Right lung (tissue), 10 donors: ENCODE measurements around the gene TOX4. TPM values are rescaled to one million over a fixed set of nuclear protein-coding genes. Genes with fewer than 3 reads are reported as not detected.
"Not testable (repeated sequence)": the region's sequence is repeated elsewhere in the genome, so short reads cannot be mapped to it uniquely, and the experiment has no call there.

ENCODE experiments used
- DNase-seq, 2 donors: peaks; one replicate each; pipeline ENCODE4 v3.0.0-alpha.2; 2013
- long read RNA-seq, 8 donors: transcript quantifications; one replicate each; lab custom pipeline, GENCODE V29; 2026
- polyA plus RNA-seq, 5 donors: library from polyadenylated mRNA; unstranded; fragments of 120-200 nt; gene quantifications; one replicate each; pipeline versions ENCODE4 v1.2.1 to v1.2.3, GENCODE V29; 2013; ENCODE audit warnings: inconsistent platforms in 1 of 5, low replicate concordance in 1 of 5; ENCODE audit not compliant: insufficient read length in 5 of 5, insufficient read depth in 1 of 5

TOX4 gene
- polyA plus RNA-seq = 10 to 100 TPM; 51.3 to 69.4 (median 61.6) TPM
- long read RNA-seq, donor 1, full-length matches to known transcripts = 11 of 191 reads
- long read RNA-seq, donor 1, partial matches to known transcripts = 157 of 191 reads
- long read RNA-seq, donor 1, other reads (novel, unspliced or antisense) = 23 of 191 reads
- long read RNA-seq, donor 2, full-length matches to known transcripts = 6 of 19 reads
- long read RNA-seq, donor 2, partial matches to known transcripts = 13 of 19 reads
- long read RNA-seq, donor 2, other reads (novel, unspliced or antisense) = 0 of 19 reads
- long read RNA-seq, donor 3, full-length matches to known transcripts = 5 of 219 reads
- long read RNA-seq, donor 3, partial matches to known transcripts = 190 of 219 reads
- long read RNA-seq, donor 3, other reads (novel, unspliced or antisense) = 24 of 219 reads
- long read RNA-seq, donor 4, transcript TOX4-208 (4 exons, 704 nt) = major isoform, 6 of 28 reads
- long read RNA-seq, donor 4, partial matches to known transcripts = 21 of 28 reads
- long read RNA-seq, donor 4, other reads (novel, unspliced or antisense) = 0 of 28 reads
- long read RNA-seq, donor 5, full-length matches to known transcripts = 9 of 273 reads
- long read RNA-seq, donor 5, partial matches to known transcripts = 235 of 273 reads
- long read RNA-seq, donor 5, other reads (novel, unspliced or antisense) = 29 of 273 reads
- long read RNA-seq, donor 6, full-length matches to known transcripts = 11 of 42 reads
- long read RNA-seq, donor 6, partial matches to known transcripts = 31 of 42 reads
- long read RNA-seq, donor 6, other reads (novel, unspliced or antisense) = 0 of 42 reads
- long read RNA-seq, donor 7, full-length matches to known transcripts = 15 of 39 reads
- long read RNA-seq, donor 7, partial matches to known transcripts = 24 of 39 reads
- long read RNA-seq, donor 7, other reads (novel, unspliced or antisense) = 0 of 39 reads
- long read RNA-seq, donor 8, full-length matches to known transcripts = 3 of 19 reads
- long read RNA-seq, donor 8, partial matches to known transcripts = 16 of 19 reads
- long read RNA-seq, donor 8, other reads (novel, unspliced or antisense) = 0 of 19 reads

DNA sequence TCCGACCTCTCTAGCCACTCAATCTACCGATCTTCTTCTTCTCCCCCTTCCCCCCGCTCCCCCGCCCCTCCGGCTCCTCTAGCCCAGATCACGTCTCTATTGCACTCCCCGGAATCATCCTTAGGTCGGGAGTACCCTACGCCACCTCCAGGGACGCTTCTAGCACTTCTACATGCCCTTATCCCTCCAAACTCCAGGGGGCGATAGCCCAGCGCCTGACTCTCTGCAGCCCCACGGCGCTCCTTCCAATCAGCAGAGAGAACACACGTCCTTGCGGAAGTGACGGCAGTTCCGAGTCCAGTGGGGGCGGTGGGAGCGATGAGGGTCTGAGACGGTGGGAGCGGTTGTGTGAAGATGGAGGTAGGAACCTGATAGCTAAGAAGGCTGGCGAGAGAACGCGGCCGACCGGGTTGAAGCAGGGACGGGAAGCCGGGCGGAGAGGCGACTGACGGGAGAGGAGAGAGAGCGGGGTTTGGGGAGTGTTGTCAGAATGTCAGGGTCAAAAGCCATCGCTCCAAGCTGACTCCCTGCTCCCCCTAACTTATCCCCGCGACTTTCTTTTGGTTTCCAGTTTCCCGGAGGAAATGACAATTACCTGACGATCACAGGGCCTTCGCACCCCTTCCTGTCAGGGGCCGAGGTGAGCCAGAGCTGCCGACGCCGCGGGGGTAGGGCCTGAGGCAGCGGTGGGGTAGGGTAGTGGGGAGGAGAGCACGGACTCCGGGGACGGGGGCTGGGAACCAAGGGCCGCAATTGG is at the start of gene TOX4, which contains the start of gene RAB2B:
Gene TOX4 (plus strand): TSS at position 271 of the 757 bp plus-strand sequence. CDS start 84 bp downstream, at position 355.
Gene RAB2B (minus strand): TSS at position 35 of the 757 bp plus-strand sequence. CDS start 87 bp downstream, outside the sequence.
- DNase-seq = peak; percentile 96 to 98

DNA sequence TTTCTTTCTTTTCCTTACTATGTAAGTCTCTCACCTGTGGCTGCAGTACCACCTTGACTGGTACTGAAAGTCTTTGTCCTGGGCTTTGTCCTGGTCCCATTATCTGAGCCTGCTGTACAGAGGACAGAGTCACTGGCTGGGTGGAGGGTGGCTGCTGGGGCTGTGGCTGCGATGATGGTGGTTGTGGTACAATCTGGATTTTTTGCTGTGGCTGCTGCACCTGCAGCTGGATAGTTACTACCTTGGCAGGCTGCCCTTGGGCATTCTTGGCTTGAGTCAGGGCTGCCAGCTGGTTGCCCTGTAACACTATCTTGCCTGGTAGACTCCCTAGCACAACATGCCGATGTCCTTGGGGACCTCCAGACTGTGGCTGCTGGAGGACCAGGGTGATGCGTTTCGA is 48.1 kb upstream of the TOX4 start:
- no peak for DNase-seq

DNA sequence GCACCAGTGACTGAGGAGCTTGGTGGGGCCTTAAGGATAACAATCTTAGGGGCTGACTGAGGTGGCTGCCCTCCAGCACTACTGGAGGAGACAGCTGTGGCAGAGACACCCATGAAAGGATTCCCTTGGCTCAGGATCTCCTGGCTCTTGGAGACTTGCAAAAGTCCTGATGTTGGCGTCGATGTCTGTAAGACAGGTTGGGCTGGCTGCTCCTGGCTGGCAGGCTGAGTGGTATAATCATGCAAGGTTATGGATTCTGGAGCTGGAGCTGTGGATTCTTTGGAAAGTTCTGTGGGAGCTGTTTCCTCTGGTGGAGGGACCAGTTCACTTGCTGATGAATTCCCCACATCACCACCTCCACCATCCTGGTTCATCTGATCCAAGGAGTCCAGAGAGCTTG is 45.9 kb upstream of the TOX4 start:
- no peak for DNase-seq

GRCh38 chr14:21436567-21437062 is 40.4 kb upstream of the TOX4 start:
- DNase-seq = no peak

DNA sequence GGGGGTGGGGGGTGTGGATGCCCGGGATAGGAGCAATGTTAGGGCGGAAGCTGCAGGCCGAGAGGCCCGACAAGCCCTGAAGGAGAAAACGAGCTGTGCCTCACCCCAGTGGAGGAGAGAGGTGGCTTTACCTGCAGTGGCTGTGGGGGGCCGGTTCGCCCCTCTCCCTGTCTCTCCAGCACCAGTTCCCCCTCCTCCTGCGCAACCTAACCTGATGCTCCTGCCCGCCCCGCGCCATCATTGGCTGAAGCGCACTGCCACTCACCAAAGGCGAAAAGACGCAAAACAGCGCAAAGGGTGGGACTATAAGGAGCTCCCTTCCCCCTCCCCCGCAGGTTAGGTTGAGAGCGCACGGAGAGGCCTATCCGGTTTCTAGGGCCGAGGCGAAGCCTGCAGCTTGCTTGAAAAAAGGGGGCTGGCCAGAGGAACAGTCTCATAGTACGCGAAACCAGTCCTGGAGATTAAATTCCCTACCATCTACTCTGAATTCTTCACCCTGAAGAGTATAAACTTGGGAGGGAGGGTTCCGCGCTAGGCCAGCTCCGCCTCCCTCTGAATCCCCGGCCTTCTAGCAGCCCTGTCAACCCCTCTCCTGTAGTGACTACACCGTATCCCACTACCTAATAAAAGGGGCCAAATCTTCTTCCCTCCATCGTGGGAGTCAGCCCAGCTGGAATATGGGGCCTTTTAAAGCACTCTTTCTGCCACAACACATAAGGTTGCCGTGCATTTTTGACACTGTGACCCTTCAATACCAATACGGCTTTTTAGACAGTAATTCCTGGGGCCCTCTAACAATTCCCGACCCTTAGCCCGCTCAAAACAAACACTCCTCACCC is 39.7 kb upstream of the TOX4 start:
- DNase-seq = peak; percentile 99

DNA sequence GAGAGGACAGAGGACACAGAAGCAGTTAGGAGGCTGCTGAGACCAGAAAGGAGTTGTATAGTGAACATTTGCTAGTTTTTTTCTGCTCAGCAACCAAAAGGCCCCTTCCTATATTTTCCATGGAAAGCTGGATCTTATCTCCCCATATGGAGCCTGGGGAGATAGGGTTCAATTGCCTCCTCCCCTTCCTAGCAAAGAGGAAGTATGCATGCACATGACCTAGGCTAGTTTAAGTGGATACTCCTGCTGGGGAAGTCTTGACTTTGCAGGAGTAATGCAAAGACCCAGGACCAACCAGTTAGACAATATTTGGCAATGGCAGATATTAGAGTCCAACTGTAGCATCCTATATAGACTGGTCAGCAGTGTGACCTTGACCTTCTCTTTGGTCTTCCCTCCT is 36.1 kb upstream of the TOX4 start:
- DNase-seq = no peak

GRCh38 chr14:21442657-21443056 is 34.3 kb upstream of the TOX4 start:
- not testable (repeated sequence) for DNase-seq

DNA sequence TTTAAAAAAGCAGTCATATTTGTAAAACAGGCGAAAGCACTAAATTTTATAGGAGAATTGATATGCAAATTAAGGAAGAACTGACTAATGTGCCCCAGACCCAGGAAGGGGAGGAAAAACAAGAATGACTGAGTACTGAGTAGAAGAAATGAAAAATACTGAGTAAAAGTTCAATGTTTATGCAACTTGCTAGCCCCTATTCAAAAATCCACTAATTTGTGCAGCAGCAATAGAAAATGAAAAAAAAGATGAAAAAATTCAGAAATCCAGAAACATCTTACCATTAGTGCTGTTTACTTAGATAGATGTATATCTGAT is 27.1 kb upstream of the TOX4 start:
- DNase-seq = no peak

GRCh38 chr14:21454843-21455544 is 22.0 kb upstream of the TOX4 start:
- DNase-seq = no peak

DNA sequence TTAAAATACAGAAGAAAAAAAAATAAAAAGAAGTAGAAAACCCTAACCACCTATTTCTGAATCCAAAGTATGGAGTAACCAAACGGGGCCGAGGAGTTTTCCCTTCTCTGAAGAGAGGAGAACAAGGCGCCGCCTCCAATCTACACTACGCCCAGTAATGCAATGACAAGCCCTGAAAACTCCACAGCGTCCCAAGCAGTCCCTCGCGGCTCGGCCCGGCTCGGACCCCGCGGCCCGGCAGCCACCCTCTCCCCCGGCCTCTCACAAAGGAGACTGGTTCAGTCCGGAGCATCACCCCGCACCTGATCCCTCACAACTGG is 21.4 kb upstream of the TOX4 start:
- no peak for DNase-seq

GRCh38 chr14:21455912-21456667 is 20.9 kb upstream of the TOX4 start, which contains the start of gene CHD8:
TSS of gene CHD8 (minus strand) at chr14:21456123. CDS start at chr14:21431643, 24,480 bp downstream.
- peak; percentile 97 to 99 for DNase-seq

DNA sequence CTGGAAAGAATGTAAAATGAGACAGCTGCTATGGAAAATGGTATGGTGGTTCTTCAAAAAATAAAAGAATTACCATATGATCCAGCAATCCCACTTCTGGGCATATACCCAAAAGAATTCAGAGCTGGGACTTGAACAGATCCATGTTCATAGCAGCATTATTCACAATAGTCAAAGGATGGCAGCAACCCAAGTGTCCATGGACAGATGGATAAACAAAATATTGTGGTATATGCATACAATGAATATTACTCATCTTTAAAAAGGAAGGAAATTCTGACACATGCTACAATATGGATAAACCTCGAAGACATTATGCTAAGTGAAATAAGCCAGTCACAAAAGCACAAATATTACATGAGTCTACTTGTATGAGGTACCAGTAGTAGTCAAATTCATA is 9.4 kb upstream of the TOX4 start:
- DNase-seq = no peak

DNA sequence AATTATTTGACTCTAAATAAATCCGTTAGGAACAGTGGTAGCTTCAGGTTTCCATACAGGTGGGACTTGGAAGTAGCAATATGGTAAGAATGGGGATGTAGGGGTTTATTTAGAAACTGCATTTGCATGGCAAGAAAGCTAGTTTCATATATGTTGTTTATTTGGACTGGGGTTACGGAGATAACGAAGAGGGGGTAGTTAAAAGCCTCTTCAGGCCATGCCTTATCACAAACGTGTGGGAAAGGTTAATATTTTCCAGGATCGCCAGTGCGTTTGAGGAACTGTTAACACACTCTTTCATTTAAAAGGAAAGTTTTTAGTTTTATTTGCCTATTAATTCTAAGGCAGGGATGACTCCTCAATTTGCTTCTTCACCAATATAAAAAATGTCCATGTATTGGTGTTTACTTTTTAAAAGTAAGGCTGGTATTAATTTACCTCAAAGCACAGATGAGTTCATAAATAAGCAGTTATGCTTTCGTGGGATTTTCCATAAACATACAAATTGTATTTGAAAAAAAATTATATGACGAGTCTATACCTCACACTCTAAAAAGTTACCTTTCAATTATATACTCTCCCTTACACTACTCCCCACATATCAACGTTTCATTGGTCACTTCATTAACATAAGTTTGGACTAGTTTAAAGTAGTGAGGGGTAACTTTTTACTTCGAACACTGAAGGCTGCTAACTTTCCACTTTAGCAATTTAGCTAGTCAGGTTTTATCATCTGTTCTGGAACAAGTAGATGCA is 1.1 kb upstream of the TOX4 start:
- no peak for DNase-seq

DNA sequence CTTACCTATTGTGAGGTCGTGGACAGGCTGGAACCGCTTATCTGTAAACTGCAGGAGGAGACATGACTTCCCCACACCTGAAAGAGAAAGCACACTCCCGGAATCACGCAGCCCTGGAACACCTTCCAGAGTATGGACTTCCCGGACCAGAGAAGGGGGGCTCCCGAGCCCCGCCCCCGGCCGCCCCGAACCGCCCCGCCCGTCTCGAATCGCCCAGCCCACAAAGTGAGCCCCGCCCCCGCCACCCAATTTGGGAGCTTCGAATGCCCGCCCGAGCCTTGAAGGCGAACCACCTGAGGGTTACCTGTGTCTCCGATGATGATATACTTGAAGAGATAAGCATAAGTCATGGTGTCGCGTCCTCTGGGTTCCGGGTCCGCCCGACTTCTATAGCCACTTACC is 471 bp upstream of the TOX4 start:
- no peak for DNase-seq

DNA sequence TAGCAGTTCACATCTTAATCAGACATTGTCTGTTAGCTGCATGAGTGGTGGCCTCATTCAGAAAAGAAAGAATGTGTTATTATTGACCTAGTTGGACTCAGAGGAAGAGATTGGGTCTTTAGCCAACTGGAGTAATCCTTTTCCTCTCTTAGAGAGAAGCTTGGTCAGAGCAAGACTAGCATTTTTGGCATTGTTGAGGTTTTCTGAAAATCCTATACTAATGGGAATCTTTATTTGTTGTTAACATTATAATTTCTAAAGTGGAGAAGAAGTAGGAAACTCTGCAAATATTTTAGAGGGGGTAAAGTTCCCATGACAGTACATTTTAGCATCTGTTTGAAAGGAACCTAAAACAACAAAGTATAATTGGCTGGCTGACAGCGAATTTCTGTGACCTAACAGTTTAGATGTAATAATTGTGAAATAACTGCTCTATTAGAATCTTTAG is 9.7 kb downstream of the TOX4 start:
- no peak for DNase-seq

- no peak for DNase-seq
These were observed 18.1 kb downstream of the TOX4 start for GRCh38 chr14:21494902-21495762.

DNA sequence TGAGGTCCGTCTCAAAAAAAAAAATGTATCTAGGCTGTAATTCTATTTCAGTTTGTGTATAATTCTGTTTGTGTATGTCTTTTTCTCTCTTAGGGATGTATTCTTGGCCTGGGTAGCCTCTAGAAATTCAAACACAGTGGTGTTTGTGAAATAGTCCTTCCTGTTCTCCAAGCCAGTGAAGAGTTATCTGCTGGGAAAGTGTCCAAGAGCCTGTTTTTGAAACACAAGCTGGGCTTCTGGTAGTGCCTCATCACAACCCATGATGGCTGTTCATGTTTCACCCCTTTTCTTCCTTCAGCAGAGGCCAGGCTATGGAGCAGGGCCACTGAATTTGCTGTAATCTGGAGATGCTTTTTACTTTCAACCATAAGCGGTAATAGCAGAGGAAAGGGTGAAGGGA is 19.5 kb downstream of the TOX4 start:
- DNase-seq = no peak
